Measurements from ENCODE around the gene CCHCR1.

Gene CCHCR1

GRCh38 chr6:31096656-31097055, 60.9 kb downstream of the CCHCR1 start:
- no peak for DNase-seq

GRCh38 chr6:31096215-31096614, 61.4 kb downstream of the CCHCR1 start:
- no peak for DNase-seq

- DNase-seq, result no peak
These were observed 63.2 kb downstream of the CCHCR1 start for GRCh38 chr6:31094389-31094881.

- DNase-seq, result no peak
These were observed 64.7 kb downstream of the CCHCR1 start for GRCh38 chr6:31092769-31093505.

All from fibroblast of skin of right biceps (primary cell).